Endothelial cell of umbilical vein (primary cell): ENCODE measurements around the gene FMN2. TPM values are rescaled to one million over a fixed set of nuclear protein-coding genes. Genes with fewer than 3 reads are reported as not detected.

Source experiments
- BruUV-seq: library from RNA; stranded (reverse); fragments of 400-500 nt; replicated peaks from 2 replicates; lab custom pipeline; 2021; lab: Mats Ljungman, UMichigan
- CTCF ChIA-PET: fragments of 300-600, 350-600 bp; sonication (Branson Sonifier 250); formaldehyde crosslinking; loops from one replicate; lab custom pipeline; 2021; ENCODE audit warnings: antibody characterized with exemption, inconsistent platforms; lab: Charles Lee
- POLR2A ChIA-PET: fragments of 300-600, 350-600 bp; sonication (Branson Sonifier 250); formaldehyde crosslinking; loops from one replicate; lab custom pipeline; 2021; ENCODE audit warnings: antibody characterized with exemption, inconsistent platforms; lab: Charles Lee
- DNase-seq: peaks from one replicate; pipeline ENCODE4 v3.0.0-alpha.2; 2011; ENCODE audit warnings: low read depth, low spot score
- FAIRE-seq: peaks from 2 replicates; lab custom pipeline; 2011; peaks lifted over from hg19 to GRCh38; lab: Jason Lieb, UNC
- H2AFZ ChIP-seq: 2 replicates; pipeline ENCODE4 v1.6.0; 2012; ENCODE audit warnings: low read depth, low read length, control low read depth, inconsistent platforms
- H3K27ac ChIP-seq: 2 replicates; pipeline ENCODE4 v1.5.1; 2011; ENCODE audit warnings: low read depth, mild to moderate bottlenecking, control low read depth, low read length, moderate library complexity; ENCODE audit not compliant: insufficient read depth
- H3K27me3 ChIP-seq, 2 experiments: 2 replicates each; pipeline versions ENCODE4 v1.6.0 to v1.6.1; 2011; ENCODE audit warnings: low read length in 2 of 2, mixed read lengths in 1 of 2; ENCODE audit not compliant: control insufficient read depth in 2 of 2, insufficient read depth in 2 of 2
- H3K36me3 ChIP-seq, 2 experiments: 2 replicates in 1 of 2; 3 replicates in 1 of 2; pipeline ENCODE4 v1.5.1; 2011; ENCODE audit warnings: low read length in 2 of 2, mild to moderate bottlenecking in 1 of 2, moderate library complexity in 1 of 2; ENCODE audit not compliant: control insufficient read depth in 2 of 2, insufficient read depth in 2 of 2; ENCODE audit errors: extremely low read depth in 1 of 2
- H3K4me1 ChIP-seq: 3 replicates; pipeline ENCODE4 v1.5.1; 2011; ENCODE audit warnings: mild to moderate bottlenecking, low read length; ENCODE audit not compliant: control insufficient read depth, insufficient read depth; ENCODE audit errors: extremely low read depth
- H3K4me2 ChIP-seq: 2 replicates; pipeline ENCODE4 v1.6.1; 2011; ENCODE audit warnings: low read length, control low read depth, mixed read lengths; ENCODE audit not compliant: insufficient read depth
- H3K4me3 ChIP-seq, 3 experiments: fragments of 200-600 bp in 1 of 3; sonication (generic), shearing (Covaris generic) in 1 of 3; replicated peaks in 1 of 3; 2 replicates each; pipeline ENCODE4 v1.5.1; 2011 to 2016; ENCODE audit warnings: control low read depth in 3 of 3, low read length in 3 of 3, mild to moderate bottlenecking in 2 of 3, inconsistent platforms in 1 of 3, low read depth in 1 of 3, moderate library complexity in 1 of 3; ENCODE audit not compliant: insufficient read depth in 1 of 3
- H3K79me2 ChIP-seq: 2 replicates; pipeline ENCODE4 v1.6.0; 2012; ENCODE audit warnings: low read length, inconsistent platforms; ENCODE audit not compliant: control insufficient read depth, insufficient read depth
- H3K9ac ChIP-seq: replicated peaks from 2 replicates; pipeline ENCODE3; 2011; ENCODE audit warnings: low read length, control low read depth; ENCODE audit not compliant: insufficient read depth; ENCODE audit errors: extremely low read depth
- H3K9me1 ChIP-seq: replicated peaks from 3 replicates; pipeline ENCODE4 v1.6.0; 2011; ENCODE audit warnings: mild to moderate bottlenecking, low read length; ENCODE audit not compliant: control insufficient read depth, insufficient read depth; ENCODE audit errors: extremely low read depth
- H3K9me3 ChIP-seq: replicated peaks from 2 replicates; pipeline ENCODE4 v1.5.1; 2012; ENCODE audit warnings: low read length, inconsistent platforms; ENCODE audit not compliant: control insufficient read depth, insufficient read depth
- H4K20me1 ChIP-seq: replicated peaks from 2 replicates; pipeline ENCODE3; 2011; ENCODE audit warnings: mild to moderate bottlenecking, low read length; ENCODE audit not compliant: control insufficient read depth, insufficient read depth; ENCODE audit errors: extremely low read depth
- FOS ChIP-seq: IDR thresholded peaks from 2 replicates; pipeline ENCODE4 v1.6.1; 2011; ENCODE audit warnings: mild to moderate bottlenecking, low read length, moderate library complexity, borderline replicate concordance; ENCODE audit not compliant: insufficient read depth
- GATA2 ChIP-seq: IDR thresholded peaks from 2 replicates; pipeline ENCODE4 v1.7.0; 2011; ENCODE audit warnings: low read depth, mild to moderate bottlenecking, moderate library complexity, mixed read lengths, low read length; ENCODE audit not compliant: insufficient read length, insufficient read depth
- POLR2A ChIP-seq: IDR thresholded peaks from 2 replicates; pipeline ENCODE4 v1.6.1; 2012; ENCODE audit warnings: low read depth, mild to moderate bottlenecking, control low read depth, low read length
- dilution Hi-C: fragments of 300-500 bp; cut with MboI; formaldehyde crosslinking; loops from one replicate; pipeline ENCODE4 v1.15.0; 2019; ENCODE audit warnings: low sequenced_read_pairs; ENCODE audit not compliant: extremely low pct_ligation_motif_present
- intact Hi-C: fragments of 100-400 bp; cut with micrococcal nuclease; formaldehyde crosslinking; loops from one replicate; pipeline ENCODE4 v1.10.0; 2022
- polyA plus RNA-seq, 4 experiments: library from polyadenylated mRNA; depleted of rRNA in 3 of 4; stranded (reverse) in 3 of 4; unstranded in 1 of 4; fragments of >200 nt; gene quantifications; 2 replicates each; pipeline versions ENCODE4 v1.2.1 to v1.2.3, GENCODE V29; 2011 to 2012; ENCODE audit warnings: missing spikeins in 1 of 4
- total RNA-seq: library from RNA; stranded (reverse); gene quantifications from 2 replicates; pipeline ENCODE4 v1.2.3, GENCODE V29; 2021

FMN2 gene
- total and polyA plus RNA-seq, 2 donors (not counting 3 experiments of a cell fraction or from before 2014, with no cell fraction given) = not detected

GRCh38 chr1:240058049-240058448 is 33.6 kb upstream of the FMN2 start:
- Histone ChIP-seq H3K27me3 (no peaks in the 10 kb centered on the region), H3K36me3 (no peaks in the 10 kb centered on the region), H3K9me1 (no peaks in the 10 kb centered on the region), H3K79me2 (no peaks in the 10 kb centered on the region), H3K4me2 (no peak overlapping the region), H3K9ac (no peak overlapping the region), H2AFZ (no peak overlapping the region), H4K20me1 (no peaks in the 10 kb centered on the region), H3K4me3 (no peak overlapping the region), H3K27ac (no peak overlapping the region), H3K4me1 (no peaks in the 10 kb centered on the region), H3K9me3 (no peaks in the 10 kb centered on the region)
- BruUV-seq = no TSS peak
- TF ChIP-seq FOS = no peak
- DNase-seq (no peak), FAIRE-seq (no peak)
- dilution Hi-C loops (no loop called here), intact Hi-C loops (no loop called here)
- POLR2A ChIA-PET = no interaction called here
- CTCF ChIA-PET = no interaction called here

GRCh38 chr1:240068961-240069360 is 22.7 kb upstream of the FMN2 start:
- Histone ChIP-seq H2AFZ (no peak overlapping the region), H3K9me3 (no peaks in the 10 kb centered on the region), H3K27ac (no peak overlapping the region), H3K27me3 (no peaks in the 10 kb centered on the region), H3K79me2 (no peaks in the 10 kb centered on the region), H3K4me1 (no peaks in the 10 kb centered on the region), H3K9ac (no peak overlapping the region), H3K9me1 (no peaks in the 10 kb centered on the region), H3K36me3 (no peaks in the 10 kb centered on the region), H3K4me3 (no peak overlapping the region), H4K20me1 (no peaks in the 10 kb centered on the region), H3K4me2 (no peak overlapping the region)
- FAIRE-seq (no peak), DNase-seq (no peak)
- BruUV-seq = no TSS peak
- POLR2A ChIA-PET = no interaction called here
- CTCF ChIA-PET = no interaction called here
- intact Hi-C loops (no loop called here), dilution Hi-C loops (no loop called here)
- TF ChIP-seq GATA2 = no peak
- no peak for TF ChIP-seq POLR2A
